ENCODE measurements around the gene FSD1. TPM values are rescaled to one million over a fixed set of nuclear protein-coding genes. Genes with fewer than 3 reads are reported as not detected.
"Not testable (repeated sequence)": the region's sequence is repeated elsewhere in the genome, so short reads cannot be mapped to it uniquely, and the experiment has no call there.

The FSD1 gene
- total RNA-seq, 1 donor from 2014 or later, result 13.2 TPM

- no peak for DNase-seq (ENCODE audit: low read depth)
- Histone ChIP-seq H3K4me3 (ENCODE audit: low read depth, low read length) (no peak overlapping the region), H3K27me3 (ENCODE audit: control insufficient read depth, insufficient read depth, low read length) (peaks cover 45% of the 10 kb centered on the region), H3K36me3 (ENCODE audit: control insufficient read depth, insufficient read depth, low read length) (no peaks in the 10 kb centered on the region)
- TF ChIP-seq CTCF (IDR thresholded peaks at IDR 0.05; ENCODE audit: insufficient read depth, low read length, poor library complexity, severe bottlenecking), result no peak
Observed at GRCh38 chr19:4279530-4280422, 24.6 kb upstream of the FSD1 start.

GRCh38 chr19:4284176-4284958 lies 20.0 kb upstream of the FSD1 start:
- DNase-seq (ENCODE audit: low read depth), result no peak

GRCh38 chr19:4284974-4285373 lies 19.4 kb upstream of the FSD1 start:
- H3K36me3 ChIP-seq (ENCODE audit: control insufficient read depth, insufficient read depth, low read length), result no peaks in the 10 kb centered on the region
- DNase-seq (ENCODE audit: low read depth), result no peak
- peaks cover 27% of the 10 kb centered on the region for H3K27me3 ChIP-seq (ENCODE audit: control insufficient read depth, insufficient read depth, low read length)
- TF ChIP-seq CTCF (IDR thresholded peaks at IDR 0.05; ENCODE audit: insufficient read depth, low read length, poor library complexity, severe bottlenecking), result no peak
- H3K4me3 ChIP-seq (ENCODE audit: low read depth, low read length), result no peak overlapping the region

More at GRCh38 chr19:4284176-4284958, 20.0 kb upstream of the FSD1 start:
- Histone ChIP-seq H3K4me3 (ENCODE audit: low read depth, low read length) (no peak overlapping the region), H3K36me3 (ENCODE audit: control insufficient read depth, insufficient read depth, low read length) (no peaks in the 10 kb centered on the region), H3K27me3 (ENCODE audit: control insufficient read depth, insufficient read depth, low read length) (peaks cover 33% of the 10 kb centered on the region)
- TF ChIP-seq CTCF (IDR thresholded peaks at IDR 0.05; ENCODE audit: insufficient read depth, low read length, poor library complexity, severe bottlenecking), result no peak

GRCh38 chr19:4286141-4286540 lies 18.3 kb upstream of the FSD1 start:
- not testable (repeated sequence) for H3K36me3 ChIP-seq (ENCODE audit: control insufficient read depth, insufficient read depth, low read length); H3K4me3 ChIP-seq (ENCODE audit: low read depth, low read length); DNase-seq (ENCODE audit: low read depth)
- peaks cover 16% of the 10 kb centered on the region for H3K27me3 ChIP-seq (ENCODE audit: control insufficient read depth, insufficient read depth, low read length)

GRCh38 chr19:4288091-4288777 lies 16.2 kb upstream of the FSD1 start:
- Histone ChIP-seq H3K36me3 (ENCODE audit: control insufficient read depth, insufficient read depth, low read length) (no peaks in the 10 kb centered on the region), H3K4me3 (ENCODE audit: low read depth, low read length) (no peak overlapping the region), H3K27me3 (ENCODE audit: control insufficient read depth, insufficient read depth, low read length) (peaks cover 12% of the 10 kb centered on the region)
- TF ChIP-seq CTCF (IDR thresholded peaks at IDR 0.05; ENCODE audit: insufficient read depth, low read length, poor library complexity, severe bottlenecking), result no peak
- DNase-seq (ENCODE audit: low read depth), result no peak

Data from kidney epithelial cell (primary cell).